Keratinocyte (primary cell): ENCODE measurements around the gene RGS3. TPM values are rescaled to one million over a fixed set of nuclear protein-coding genes. Genes with fewer than 3 reads are reported as not detected.

Source experiments
- DNase-seq: peaks from one replicate; pipeline ENCODE4 v3.0.0-alpha.2; 2011; ENCODE audit warnings: low read depth, missing footprints, low spot score
- FAIRE-seq: peaks from 2 replicates; lab custom pipeline; 2011; peaks lifted over from hg19 to GRCh38; lab: Jason Lieb, UNC
- H2AFZ ChIP-seq: 2 replicates; pipeline ENCODE4 v1.6.0; 2012; ENCODE audit warnings: low read length, control low read depth, inconsistent platforms; ENCODE audit not compliant: control insufficient read depth
- H3K27ac ChIP-seq: 2 replicates; pipeline ENCODE4 v1.5.1; 2011; ENCODE audit warnings: low read length; ENCODE audit not compliant: control insufficient read depth, insufficient read depth
- H3K27me3 ChIP-seq: 3 replicates; pipeline ENCODE4 v1.6.0; 2011; ENCODE audit warnings: low read length; ENCODE audit not compliant: control insufficient read depth, insufficient read depth; ENCODE audit errors: extremely low read depth
- H3K36me3 ChIP-seq, 2 experiments: 2 replicates in 1 of 2; 3 replicates in 1 of 2; pipeline ENCODE4 v1.5.1; 2011; ENCODE audit warnings: low read length in 2 of 2, mild to moderate bottlenecking in 1 of 2; ENCODE audit not compliant: control insufficient read depth in 2 of 2, insufficient read depth in 2 of 2; ENCODE audit errors: extremely low read depth in 1 of 2
- H3K4me1 ChIP-seq: 3 replicates; pipeline ENCODE4 v1.5.1; 2011; ENCODE audit warnings: low read length; ENCODE audit not compliant: control insufficient read depth, insufficient read depth; ENCODE audit errors: extremely low read depth
- H3K4me2 ChIP-seq: 3 replicates; pipeline ENCODE4 v1.6.0; 2011; ENCODE audit warnings: low read depth, low read length; ENCODE audit not compliant: control insufficient read depth, insufficient read depth; ENCODE audit errors: extremely low read depth
- H3K4me3 ChIP-seq, 3 experiments: fragments of 200-600 bp in 1 of 3; sonication (generic) in 1 of 3; 2 replicates in 2 of 3; 3 replicates in 1 of 3; pipeline ENCODE4 v1.5.1; 2011 to 2016; ENCODE audit warnings: low read length in 3 of 3, mild to moderate bottlenecking in 3 of 3, control low read depth in 2 of 3, inconsistent platforms in 1 of 3, low read depth in 1 of 3, mixed read lengths in 1 of 3, mixed run types in 1 of 3, moderate library complexity in 1 of 3; ENCODE audit not compliant: control insufficient read depth in 2 of 3, insufficient read depth in 2 of 3; ENCODE audit errors: extremely low read depth in 1 of 3
- H3K79me2 ChIP-seq: 2 replicates; pipeline ENCODE4 v1.6.0; 2012; ENCODE audit warnings: low read length; ENCODE audit not compliant: control insufficient read depth, insufficient read depth
- H3K9ac ChIP-seq: 3 replicates; pipeline ENCODE4 v1.6.0; 2011; ENCODE audit warnings: low read length; ENCODE audit not compliant: control insufficient read depth, insufficient read depth; ENCODE audit errors: extremely low read depth
- H3K9me1 ChIP-seq: 3 replicates; pipeline ENCODE4 v1.6.0; 2011; ENCODE audit warnings: low read length; ENCODE audit not compliant: control insufficient read depth, insufficient read depth; ENCODE audit errors: extremely low read depth
- H3K9me3 ChIP-seq: 2 replicates; pipeline ENCODE4 v1.5.1; 2012; ENCODE audit warnings: low read depth, low read length; ENCODE audit not compliant: control insufficient read depth
- H4K20me1 ChIP-seq: 3 replicates; pipeline ENCODE4 v1.6.0; 2011; ENCODE audit warnings: low read length; ENCODE audit not compliant: control insufficient read depth, insufficient read depth; ENCODE audit errors: extremely low read depth
- CTCF ChIP-seq, 3 experiments: IDR thresholded peaks in 1 of 3; conservative IDR thresholded peaks in 1 of 3; optimal IDR thresholded peaks in 1 of 3; 2 replicates in 2 of 3; 3 replicates in 1 of 3; pipeline versions ENCODE3 to v1.5.1; 2011; ENCODE audit warnings: low read length in 3 of 3, mild to moderate bottlenecking in 3 of 3, moderate library complexity in 2 of 3, control low read depth in 1 of 3, inconsistent platforms in 1 of 3; ENCODE audit not compliant: insufficient read depth in 2 of 3; ENCODE audit errors: extremely low read depth in 1 of 3
- EZH2 ChIP-seq: IDR thresholded peaks from one replicate; pipeline ENCODE4 v1.6.1; 2012; ENCODE audit warnings: inconsistent platforms, mild to moderate bottlenecking, low read length, moderate library complexity
- dilution Hi-C: fragments of 300-500 bp; cut with MboI; formaldehyde crosslinking; loops from one replicate; pipeline ENCODE4 v1.7.0; 2020; ENCODE audit warnings: low sequenced_read_pairs; ENCODE audit not compliant: extremely low pct_ligation_motif_present
- polyA plus RNA-seq, 5 experiments: library from polyadenylated mRNA; depleted of rRNA in 3 of 5; stranded (reverse) in 3 of 5; stranded (forward) in 1 of 5; unstranded in 1 of 5; fragments of >200 nt; gene quantifications; 1 replicate in 1 of 5; 2 replicates in 3 of 5; 3 replicates in 1 of 5; pipeline versions ENCODE4 v1.2.1 to v1.2.3, GENCODE V29; 2011 to 2012; ENCODE audit warnings: missing spikeins in 2 of 5, low read depth in 1 of 5, low replicate concordance in 1 of 5

RGS3 gene
- polyA plus RNA-seq, 1 donor (not counting 4 experiments of a cell fraction or from before 2014, with no cell fraction given), result 19.6 TPM

GRCh38 chr9:113580041-113580953, 116.8 kb downstream of the RGS3 start:
- dilution Hi-C loops, result no loop called here
- Histone ChIP-seq H3K79me2 (peaks cover 8% of the 10 kb centered on the region), H3K4me1 (peaks cover 66% of the 10 kb centered on the region), H3K9me1 (peaks cover 8% of the 10 kb centered on the region), H2AFZ (no peak overlapping the region), H4K20me1 (peaks cover 2% of the 10 kb centered on the region), H3K9me3 (no peaks in the 10 kb centered on the region), H3K9ac (peak overlapping the region; percentile 16), H3K4me3 (peak overlapping the region in 2 of 3 experiments; percentile 14), H3K4me2 (peak overlapping the region; percentile 74), H3K27me3 (no peaks in the 10 kb centered on the region), H3K36me3 (peaks cover 9 to 19% of the 10 kb centered on the region in 2 experiments), H3K27ac (peak overlapping the region; percentile 56)
- DNase-seq, result no peak
- no peak for TF ChIP-seq CTCF (optimal IDR thresholded peaks at IDR 0.05 in 1 of 3, IDR thresholded peaks at IDR 0.05 in 1 of 3, conservative IDR thresholded peaks at IDR 0.05 in 1 of 3; ENCODE audit: extremely low read depth in 1 of 3, insufficient read depth in 2 of 3, low read length in 3 of 3)
- TF ChIP-seq EZH2, result no peak
- FAIRE-seq, result peak; percentile 82

GRCh38 chr9:113580954-113581311, 117.4 kb downstream of the RGS3 start:
- no peak overlapping the region for H3K4me3 ChIP-seq

More at GRCh38 chr9:113580954-113581311, 117.4 kb downstream of the RGS3 start:
- peaks cover 72% of the 10 kb centered on the region for H3K4me1 ChIP-seq
- H3K9me3 ChIP-seq, result no peaks in the 10 kb centered on the region
- peaks cover 3% of the 10 kb centered on the region for H3K79me2 ChIP-seq
- H3K27me3 ChIP-seq, result no peaks in the 10 kb centered on the region
- peaks cover 8% of the 10 kb centered on the region for H3K9me1 ChIP-seq
- peak overlapping the region; percentile 74 for H3K4me2 ChIP-seq
- no peak overlapping the region for H2AFZ ChIP-seq
- peaks cover 2% of the 10 kb centered on the region for H4K20me1 ChIP-seq
- H3K9ac ChIP-seq, result peak overlapping the region; percentile 35
- FAIRE-seq (no peak), DNase-seq (no peak)
- H3K27ac ChIP-seq, result peak overlapping the region; percentile 38
- peaks cover 9 to 26% of the 10 kb centered on the region in 2 experiments for H3K36me3 ChIP-seq
- dilution Hi-C loops, result no loop called here
- TF ChIP-seq CTCF (optimal IDR thresholded peaks at IDR 0.05 in 1 of 3, IDR thresholded peaks at IDR 0.05 in 1 of 3, conservative IDR thresholded peaks at IDR 0.05 in 1 of 3; ENCODE audit: extremely low read depth in 1 of 3, insufficient read depth in 2 of 3, low read length in 3 of 3) (no peak), EZH2 (no peak)
